Neural crest cell (in vitro differentiated cells): ENCODE results near the gene ZNF789. TPM values are rescaled to one million over a fixed set of nuclear protein-coding genes. Genes with fewer than 3 reads are reported as not detected.
A peak's percentile ranks its signal among the peaks of the same experiment; 100 is the strongest.

ENCODE experiments used
- DNase-seq: peaks from one replicate; pipeline ENCODE4 v3.0.0; 2021; ENCODE audit warnings: low read depth, mixed read lengths, low spot score
- H3K27ac Mint-ChIP-seq: one replicate; pipeline ENCODE4 v1.8.0; 2021; ENCODE audit warnings: mild to moderate bottlenecking, mixed read lengths; ENCODE audit not compliant: unreplicated experiment
- H3K27me3 Mint-ChIP-seq: 2 replicates; pipeline ENCODE4 v1.8.0; 2021; ENCODE audit warnings: low read depth, mild to moderate bottlenecking, mixed read lengths
- H3K36me3 Mint-ChIP-seq: 2 replicates; pipeline ENCODE4 v1.8.0; 2021; ENCODE audit warnings: low read depth, mild to moderate bottlenecking, mixed read lengths
- H3K4me1 Mint-ChIP-seq: 2 replicates; pipeline ENCODE4 v1.8.0; 2021; ENCODE audit warnings: mixed read lengths
- H3K4me3 Mint-ChIP-seq: one replicate; pipeline ENCODE4 v1.8.0; 2021; ENCODE audit warnings: mild to moderate bottlenecking, mixed read lengths
- H3K9me3 Mint-ChIP-seq: 2 replicates; pipeline ENCODE4 v1.8.0; 2021; ENCODE audit warnings: mixed read lengths
- CTCF ChIP-seq: fragments of 200-600 bp; sonication (generic); conservative IDR thresholded peaks from 2 replicates; pipeline ENCODE4 v1.5.0; 2021; ENCODE audit warnings: antibody characterized with exemption, mild to moderate bottlenecking
- total RNA-seq: library from RNA; stranded (reverse); gene quantifications from 2 replicates; pipeline ENCODE4 v1.2.1, GENCODE V29; 2021

ZNF789 gene
- total RNA-seq, 1 donor from 2014 or later, result 25.6 TPM

DNA sequence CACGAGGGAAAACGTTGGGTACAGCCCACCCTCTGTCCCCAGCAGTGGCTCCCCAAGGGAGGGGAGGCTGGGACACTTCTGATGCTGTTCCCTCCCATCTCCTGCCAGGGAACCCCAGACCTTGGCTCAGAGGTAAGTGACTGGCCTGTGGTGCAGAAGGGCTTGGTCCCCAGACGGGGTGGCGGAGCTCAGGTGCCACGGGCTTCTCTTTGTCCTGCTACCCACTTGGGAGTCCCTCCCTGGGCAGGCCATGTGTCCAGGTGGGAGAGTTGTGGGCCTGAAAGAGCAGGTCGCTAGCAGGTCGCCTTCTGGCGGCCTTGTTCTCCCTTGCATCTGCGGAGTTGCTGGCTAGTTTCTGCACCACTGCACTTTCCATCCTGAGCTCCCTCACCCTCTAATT lies 16.8 kb upstream of the ZNF789 start:
- Mint-ChIP-seq H3K9me3 (no peaks in the 10 kb centered on the region), H3K4me1 (peaks cover 8% of the 10 kb centered on the region), H3K27me3 (no peaks in the 10 kb centered on the region), H3K4me3 (no peak overlapping the region), H3K36me3 (peaks cover 37% of the 10 kb centered on the region), H3K27ac (no peak overlapping the region)
- DNase-seq, result no peak
- TF ChIP-seq CTCF, result no peak

- peaks cover 8% of the 10 kb centered on the region for H3K4me1 Mint-ChIP-seq
- peaks cover 36% of the 10 kb centered on the region for H3K36me3 Mint-ChIP-seq
- no peak for TF ChIP-seq CTCF
- H3K4me3 Mint-ChIP-seq, result no peak overlapping the region
- H3K27ac Mint-ChIP-seq, result peak overlapping the region; percentile 50
- no peak for DNase-seq
- no peaks in the 10 kb centered on the region for H3K27me3 Mint-ChIP-seq
- no peaks in the 10 kb centered on the region for H3K9me3 Mint-ChIP-seq
Measured at GRCh38 chr7:99456288-99456687, 16.4 kb upstream of the ZNF789 start.

DNA sequence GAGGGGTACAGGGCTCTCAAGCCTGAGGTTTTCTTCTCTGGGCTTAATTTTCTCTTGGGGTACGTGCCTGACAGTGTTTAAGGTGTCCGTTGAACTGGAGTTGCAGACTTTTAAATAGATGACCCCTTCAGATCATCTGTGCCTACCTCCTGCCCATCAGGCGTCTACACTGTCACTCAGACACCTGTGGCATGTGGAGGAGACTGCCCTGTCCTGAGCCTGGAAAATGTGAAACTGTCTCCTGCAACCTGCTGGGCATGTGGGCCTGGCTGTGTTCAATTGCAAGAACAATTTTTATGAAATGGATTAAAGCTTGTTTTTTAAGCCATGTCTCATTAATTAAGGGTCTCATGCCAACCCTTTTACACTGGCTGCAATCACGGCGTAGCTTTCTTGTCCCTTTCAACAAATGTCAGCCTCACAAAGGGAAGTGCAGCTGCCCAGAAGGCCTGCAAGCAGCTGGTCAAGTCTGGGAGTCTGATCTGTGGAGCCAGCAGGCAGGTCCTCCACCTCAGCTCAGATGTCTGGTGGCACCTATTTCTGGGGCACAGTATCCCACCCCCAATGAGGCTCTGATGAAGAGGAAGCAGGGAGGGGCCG lies 15.5 kb upstream of the ZNF789 start:
- Mint-ChIP-seq H3K27ac (no peak overlapping the region), H3K36me3 (peaks cover 37% of the 10 kb centered on the region), H3K27me3 (no peaks in the 10 kb centered on the region), H3K4me1 (peaks cover 8% of the 10 kb centered on the region), H3K4me3 (no peak overlapping the region), H3K9me3 (no peaks in the 10 kb centered on the region)
- no peak for TF ChIP-seq CTCF
- DNase-seq, result no peak

GRCh38 chr7:99457650-99458493 lies 14.8 kb upstream of the ZNF789 start:
- no peak for DNase-seq
- H3K4me3 Mint-ChIP-seq, result no peak overlapping the region
- H3K27me3 Mint-ChIP-seq, result no peaks in the 10 kb centered on the region
- H3K27ac Mint-ChIP-seq, result peak overlapping the region; percentile 81
- peaks cover 8% of the 10 kb centered on the region for H3K4me1 Mint-ChIP-seq
- no peaks in the 10 kb centered on the region for H3K9me3 Mint-ChIP-seq
- TF ChIP-seq CTCF, result no peak
- peaks cover 36% of the 10 kb centered on the region for H3K36me3 Mint-ChIP-seq

DNA sequence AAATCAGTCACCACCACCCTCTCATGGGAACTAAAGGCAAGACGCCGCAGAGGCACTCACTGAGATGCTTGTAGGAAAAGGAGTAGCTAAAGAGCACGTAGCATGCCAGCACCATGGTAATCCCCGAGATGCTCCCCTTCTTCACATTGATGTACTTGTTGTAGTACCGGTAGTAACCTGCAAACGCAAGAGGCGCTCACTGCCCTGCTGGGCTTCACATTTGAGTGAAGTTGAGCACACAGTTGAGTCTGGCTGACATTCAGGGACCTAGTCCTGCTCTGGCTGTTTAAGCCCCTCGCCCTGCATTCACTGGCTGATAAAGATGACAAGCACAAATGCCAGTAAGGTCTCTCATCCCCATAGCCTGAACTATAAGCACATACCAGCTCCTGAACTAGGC lies 13.6 kb upstream of the ZNF789 start:
- H3K9me3 Mint-ChIP-seq, result no peaks in the 10 kb centered on the region
- peak; percentile 55 for TF ChIP-seq CTCF
- no peak for DNase-seq
- peaks cover 13% of the 10 kb centered on the region for H3K4me1 Mint-ChIP-seq
- peaks cover 38% of the 10 kb centered on the region for H3K36me3 Mint-ChIP-seq
- H3K4me3 Mint-ChIP-seq, result peak overlapping the region; percentile 73
- H3K27me3 Mint-ChIP-seq, result no peaks in the 10 kb centered on the region
- no peak overlapping the region for H3K27ac Mint-ChIP-seq
